ENCODE results near the gene DHRS1. TPM values are rescaled to one million over a fixed set of nuclear protein-coding genes. Genes with fewer than 3 reads are reported as not detected.
A peak's percentile ranks its signal among the peaks of the same experiment; 100 is the strongest.

The DHRS1 gene
- total and polyA plus RNA-seq, 9 of the 15 experiments (the other 6 are each of a cell fraction or from before 2014, with no cell fraction given): 7.3 to 33.6 (median 13.3) TPM

GRCh38 chr14:24271134-24271833 is 28.3 kb downstream of the DHRS1 start, which contains the start of gene RABGGTA (continued):
- TF ChIP-seq, protein P1, sequence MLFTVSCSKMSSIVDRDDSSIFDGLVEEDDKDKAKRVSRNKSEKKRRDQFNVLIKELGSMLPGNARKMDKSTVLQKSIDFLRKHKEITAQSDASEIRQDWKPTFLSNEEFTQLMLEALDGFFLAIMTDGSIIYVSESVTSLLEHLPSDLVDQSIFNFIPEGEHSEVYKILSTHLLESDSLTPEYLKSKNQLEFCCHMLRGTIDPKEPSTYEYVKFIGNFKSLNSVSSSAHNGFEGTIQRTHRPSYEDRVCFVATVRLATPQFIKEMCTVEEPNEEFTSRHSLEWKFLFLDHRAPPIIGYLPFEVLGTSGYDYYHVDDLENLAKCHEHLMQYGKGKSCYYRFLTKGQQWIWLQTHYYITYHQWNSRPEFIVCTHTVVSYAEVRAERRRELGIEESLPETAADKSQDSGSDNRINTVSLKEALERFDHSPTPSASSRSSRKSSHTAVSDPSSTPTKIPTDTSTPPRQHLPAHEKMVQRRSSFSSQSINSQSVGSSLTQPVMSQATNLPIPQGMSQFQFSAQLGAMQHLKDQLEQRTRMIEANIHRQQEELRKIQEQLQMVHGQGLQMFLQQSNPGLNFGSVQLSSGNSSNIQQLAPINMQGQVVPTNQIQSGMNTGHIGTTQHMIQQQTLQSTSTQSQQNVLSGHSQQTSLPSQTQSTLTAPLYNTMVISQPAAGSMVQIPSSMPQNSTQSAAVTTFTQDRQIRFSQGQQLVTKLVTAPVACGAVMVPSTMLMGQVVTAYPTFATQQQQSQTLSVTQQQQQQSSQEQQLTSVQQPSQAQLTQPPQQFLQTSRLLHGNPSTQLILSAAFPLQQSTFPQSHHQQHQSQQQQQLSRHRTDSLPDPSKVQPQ (CRISPR knock-in tag; IDR thresholded peaks at IDR 0.05; ENCODE audit: borderline replicate concordance): no peak
- TF ChIP-seq E2F3 (CRISPR knock-in tag; IDR thresholded peaks at IDR 0.05): no peak
- TF ChIP-seq SIRT6 (IDR thresholded peaks at IDR 0.05; ENCODE audit: low read depth, low read length): no peak
- TF ChIP-seq PHTF2 (CRISPR knock-in tag; IDR thresholded peaks at IDR 0.05): no peak
- TF ChIP-seq RFX7 (CRISPR knock-in tag; IDR thresholded peaks at IDR 0.05): no peak
- TF ChIP-seq CREM (IDR thresholded peaks at IDR 0.05; ENCODE audit: low read depth): peak; percentile 82
- TF ChIP-seq ZBTB43 (CRISPR knock-in tag; IDR thresholded peaks at IDR 0.05): no peak
- TF ChIP-seq SIN3B (IDR thresholded peaks at IDR 0.05; ENCODE audit: low read depth): peak; percentile 54; the same call in 1 of the 2 replicates
- TF ChIP-seq ZNF431 (CRISPR knock-in tag; IDR thresholded peaks at IDR 0.05): no peak
- peak; percentile 30 for TF ChIP-seq TCF3 (CRISPR knock-in tag; IDR thresholded peaks at IDR 0.05)
- no peak for TF ChIP-seq TEAD1 (CRISPR knock-in tag; IDR thresholded peaks at IDR 0.05)
- no peak for TF ChIP-seq ZFP30 (CRISPR knock-in tag; IDR thresholded peaks at IDR 0.05; ENCODE audit: borderline replicate concordance)
- TF ChIP-seq ARID3A (IDR thresholded peaks at IDR 0.05; ENCODE audit: borderline replicate concordance, low read depth, low read length): no peak
- TF ChIP-seq RCOR1 (IDR thresholded peaks at IDR 0.05; ENCODE audit: borderline replicate concordance in 1 of 2, low read depth in 2 of 2, low read length in 2 of 2): peak in 1 of 2 experiments; percentile 63; a peak in 2 of 4 replicates
- 0 out of 3 replicates have a peak, but pooled peaks of 1 of the 2 experiments have one; percentile 45 for TF ChIP-seq CBX3 (IDR thresholded peaks at IDR 0.05; ENCODE audit: borderline replicate concordance in 1 of 2, low read length in 2 of 2)
- TF ChIP-seq ELK1 (CRISPR knock-in tag; IDR thresholded peaks at IDR 0.05): no peak
- no peak for TF ChIP-seq MED1 (CRISPR knock-in tag; IDR thresholded peaks at IDR 0.05; ENCODE audit: borderline replicate concordance)
- TF ChIP-seq ZNF121 (CRISPR knock-in tag; conservative IDR thresholded peaks at IDR 0.05): no peak
- no peak for TF ChIP-seq ZNF717 (CRISPR knock-in tag; IDR thresholded peaks at IDR 0.05)
- TF ChIP-seq IRF2 (CRISPR knock-in tag; IDR thresholded peaks at IDR 0.05): no peak
- no peak for TF ChIP-seq HEY1 (CRISPR knock-in tag; IDR thresholded peaks at IDR 0.05; ENCODE audit: borderline replicate concordance)

All from K562 (cell line).